GM19452 (cell line): ENCODE results near the gene ZBTB20.
"Not testable (repeated sequence)": the region's sequence is repeated elsewhere in the genome, so short reads cannot be mapped to it uniquely, and the experiment has no call there.

Experiments
- ATAC-seq: cut with Tn5 transposase; IDR thresholded peaks from one replicate; pipeline ENCODE4 v1.9.1; 2021; ENCODE audit not compliant: unreplicated experiment

The ZBTB20 gene

DNA sequence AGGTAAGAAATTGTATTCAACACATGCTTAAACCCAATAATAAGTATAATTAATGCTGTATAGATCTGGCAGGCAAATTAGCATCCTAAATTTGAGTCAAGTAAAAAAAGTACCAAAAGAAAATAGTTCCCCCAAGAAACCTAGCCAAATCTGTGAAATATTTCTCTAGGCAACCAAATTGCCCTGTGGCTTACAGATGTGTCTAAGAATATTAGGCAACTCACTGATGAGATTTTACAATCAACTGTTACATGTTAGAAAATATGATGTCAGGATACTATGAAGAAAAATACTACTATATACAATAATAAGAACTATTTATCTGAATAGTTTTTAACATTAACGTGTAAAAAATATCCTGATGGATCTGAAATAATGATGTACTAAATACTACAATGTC, 456.2 kb downstream of the ZBTB20 start:
- no peak for ATAC-seq

DNA sequence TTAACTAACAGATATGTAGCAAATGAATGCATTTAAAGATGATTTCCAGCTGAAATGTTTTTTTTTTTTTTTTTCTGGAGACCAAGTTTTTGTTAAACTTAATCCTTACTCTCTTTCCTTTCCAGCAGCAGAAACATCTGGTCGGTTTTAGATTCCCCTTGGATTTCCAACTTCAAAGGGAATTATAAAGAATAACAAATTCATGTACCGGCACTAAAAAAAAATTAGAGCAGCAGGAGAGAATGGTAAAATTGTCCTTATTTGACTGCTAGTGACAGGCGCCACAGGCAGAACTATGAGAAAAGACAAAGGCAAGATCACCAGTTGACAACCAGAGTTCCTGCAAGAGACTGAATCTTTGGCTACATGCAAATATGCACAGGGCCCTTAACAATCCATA, 459.9 kb downstream of the ZBTB20 start:
- ATAC-seq, result no peak

DNA sequence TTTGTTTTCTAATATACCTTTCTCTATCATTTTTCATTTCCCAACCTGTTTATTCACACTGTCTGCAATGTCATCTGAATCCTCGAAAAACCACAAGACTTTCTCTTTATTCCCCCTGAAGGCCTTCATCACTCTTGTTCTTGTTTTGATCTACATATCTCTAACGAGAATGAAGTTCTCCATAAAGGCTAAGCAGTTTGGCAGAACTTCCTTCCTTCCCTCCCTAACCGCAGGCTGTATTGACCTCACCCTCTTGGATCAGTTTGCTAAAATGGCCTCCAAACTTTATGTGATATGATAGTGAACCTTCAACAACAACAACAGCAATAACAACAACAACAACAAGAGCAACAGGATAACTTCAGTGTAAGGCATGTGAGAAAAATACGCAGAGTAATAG, 460.5 kb downstream of the ZBTB20 start:
- no peak for ATAC-seq

GRCh38 chr3:114685161-114685560, 461.9 kb downstream of the ZBTB20 start:
- ATAC-seq, result no peak

GRCh38 chr3:114680299-114680698, 466.8 kb downstream of the ZBTB20 start:
- ATAC-seq, result no peak

DNA sequence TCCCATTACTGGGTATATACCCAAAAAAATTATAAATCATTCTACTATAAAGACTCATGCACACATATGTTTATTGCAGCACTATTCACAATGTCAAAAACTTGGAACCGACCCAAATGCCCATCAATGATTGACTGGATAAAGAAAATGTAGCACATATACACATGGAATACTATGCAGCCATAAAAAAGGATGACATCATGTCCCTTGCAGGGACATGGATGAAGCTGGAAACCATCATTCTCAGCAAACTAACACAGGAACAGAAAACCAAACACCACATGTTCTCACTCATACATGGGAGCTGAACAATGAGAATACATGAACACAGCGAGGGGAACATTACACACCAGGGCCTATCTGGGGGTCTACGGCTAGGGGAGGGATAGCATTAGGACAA, 467.3 kb downstream of the ZBTB20 start:
- ATAC-seq, result not testable (repeated sequence)

GRCh38 chr3:114675104-114675503, 472.0 kb downstream of the ZBTB20 start:
- ATAC-seq, result no peak

GRCh38 chr3:114674036-114674435, 473.1 kb downstream of the ZBTB20 start:
- no peak for ATAC-seq

DNA sequence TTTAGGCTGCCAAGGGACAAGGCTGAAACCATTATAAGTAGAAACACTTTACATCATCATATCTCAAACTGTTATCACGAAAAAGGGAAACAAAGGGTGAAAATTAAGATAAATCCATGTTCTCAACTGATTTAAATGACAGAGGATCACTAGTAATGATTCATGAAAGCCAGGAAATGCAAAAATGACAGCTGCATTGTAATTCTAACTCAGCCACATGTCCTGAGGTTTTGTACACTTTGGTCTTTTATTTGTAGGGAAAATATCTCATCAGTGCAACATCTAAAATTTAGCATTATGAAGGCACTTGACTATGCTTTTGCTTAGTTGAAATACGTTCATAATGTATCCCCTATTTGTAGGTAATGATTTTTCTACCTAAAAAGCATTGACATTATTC, 473.6 kb downstream of the ZBTB20 start:
- no peak for ATAC-seq

GRCh38 chr3:114672692-114673447, 474.2 kb downstream of the ZBTB20 start:
- no peak for ATAC-seq

- ATAC-seq, result no peak
Observed at GRCh38 chr3:114671741-114672510, 475.2 kb downstream of the ZBTB20 start.

- ATAC-seq, result no peak
Observed at GRCh38 chr3:114669614-114670013, 477.5 kb downstream of the ZBTB20 start.

GRCh38 chr3:114668099-114668498, 479.0 kb downstream of the ZBTB20 start:
- no peak for ATAC-seq

DNA sequence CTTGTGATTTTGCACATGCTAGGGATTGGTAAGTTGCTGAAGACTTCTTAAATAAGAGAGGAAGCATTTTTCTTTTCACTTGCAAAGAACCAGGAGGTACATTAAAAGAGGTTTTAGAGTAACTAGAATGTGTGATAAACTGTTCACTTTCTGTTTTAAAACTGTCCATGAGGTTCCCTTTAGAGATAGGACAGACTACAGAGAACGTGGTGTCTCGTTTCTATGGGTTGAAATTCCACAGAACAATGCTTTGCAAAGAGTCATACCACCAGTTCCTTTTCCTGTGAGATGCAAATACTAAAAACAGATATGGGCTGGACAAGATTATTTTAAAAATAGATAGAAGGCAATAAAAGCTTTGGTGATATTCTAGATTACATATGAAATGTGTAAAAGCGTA, 480.5 kb downstream of the ZBTB20 start:
- no peak for ATAC-seq

GRCh38 chr3:114664006-114664405, 483.1 kb downstream of the ZBTB20 start:
- no peak for ATAC-seq

DNA sequence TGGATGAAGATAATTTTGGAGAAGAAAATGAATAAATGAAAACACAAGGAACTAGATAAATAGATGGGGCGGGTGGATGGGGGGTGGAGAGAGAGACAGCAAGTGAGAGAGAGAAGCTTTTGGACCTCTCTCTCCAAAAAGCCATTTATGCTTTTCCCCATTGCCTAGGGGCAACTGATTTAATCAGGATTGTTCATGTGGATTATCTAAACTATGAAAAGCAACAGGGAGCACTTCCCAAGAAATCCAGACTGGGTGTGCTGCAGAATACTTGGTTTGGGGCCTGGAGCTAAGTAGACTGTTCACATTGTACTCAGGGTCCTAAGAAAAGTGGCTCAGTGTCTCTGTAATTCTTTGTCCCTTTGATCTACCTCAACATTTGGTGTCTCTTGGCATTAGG, 486.3 kb downstream of the ZBTB20 start:
- ATAC-seq, result no peak

GRCh38 chr3:114660124-114660523, 487.0 kb downstream of the ZBTB20 start:
- no peak for ATAC-seq

GRCh38 chr3:114659109-114660061, 487.7 kb downstream of the ZBTB20 start:
- ATAC-seq, result no peak

GRCh38 chr3:114651555-114651954, 495.5 kb downstream of the ZBTB20 start:
- ATAC-seq, result no peak

GRCh38 chr3:114650808-114651207, 496.3 kb downstream of the ZBTB20 start:
- no peak for ATAC-seq

DNA sequence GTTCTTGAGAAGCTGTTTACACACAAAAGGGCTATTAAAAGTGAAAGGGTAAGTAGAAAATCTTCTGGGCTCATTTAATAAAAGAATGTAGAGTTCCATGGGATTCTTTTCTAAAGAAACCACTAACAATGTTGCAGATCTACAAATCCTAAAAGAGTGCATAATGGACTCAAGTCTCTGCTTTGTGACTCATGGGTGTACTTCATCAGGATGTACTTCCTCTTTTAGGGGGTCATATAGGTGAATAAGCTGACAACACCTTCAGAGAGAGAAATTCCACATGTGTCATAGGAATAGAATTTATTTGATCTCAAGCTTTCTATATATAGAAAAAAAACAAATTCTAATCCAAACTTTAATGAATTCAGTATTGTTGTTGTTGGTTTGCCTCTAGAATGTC, 497.8 kb downstream of the ZBTB20 start:
- no peak for ATAC-seq
